Activated gamma-delta T cell treated with anti-CD3 and anti-CD28 coated beads, Interleukin-2, amount 50 U/mL, for 16 hours (primary cell): ENCODE results near the gene SPNS2.

Experiments used
- DNase-seq: peaks from one replicate; pipeline ENCODE4 v3.0.0-alpha.2; 2020; ENCODE audit warnings: low read depth

The SPNS2 gene

GRCh38 chr17:4498461-4499397 is at the start of gene SPNS2:
Gene SPNS2, plus strand, starts transcription at chr17:4498881. Its CDS starts 167 bp downstream, at chr17:4499048.
- peak; percentile 25 for DNase-seq

- no peak for DNase-seq
These were observed 48.9 kb upstream of the SPNS2 start for GRCh38 chr17:4449736-4450135.

- DNase-seq: no peak
These were observed 47.9 kb upstream of the SPNS2 start for GRCh38 chr17:4450710-4451316.

GRCh38 chr17:4453812-4454591 is 44.7 kb upstream of the SPNS2 start:
- no peak for DNase-seq

- no peak for DNase-seq
These were observed 38.0 kb upstream of the SPNS2 start for GRCh38 chr17:4460661-4461060.

- DNase-seq: no peak
These were observed 34.7 kb upstream of the SPNS2 start for GRCh38 chr17:4463818-4464476.

- DNase-seq: no peak
These were observed 32.9 kb upstream of the SPNS2 start for GRCh38 chr17:4465786-4466185.

- DNase-seq: no peak
These were observed 31.4 kb upstream of the SPNS2 start for GRCh38 chr17:4467287-4467686.

GRCh38 chr17:4469552-4469951 is 29.1 kb upstream of the SPNS2 start:
- no peak for DNase-seq

GRCh38 chr17:4472286-4472685 is 26.4 kb upstream of the SPNS2 start:
- DNase-seq: no peak

- no peak for DNase-seq
These were observed 24.6 kb upstream of the SPNS2 start for GRCh38 chr17:4474093-4474492.

- no peak for DNase-seq
These were observed 23.7 kb upstream of the SPNS2 start for GRCh38 chr17:4475001-4475400.

GRCh38 chr17:4475463-4475862 is 23.2 kb upstream of the SPNS2 start:
- DNase-seq: no peak

- no peak for DNase-seq
These were observed 22.7 kb upstream of the SPNS2 start for GRCh38 chr17:4476017-4476416.

GRCh38 chr17:4476511-4477070 is 22.1 kb upstream of the SPNS2 start:
- no peak for DNase-seq

GRCh38 chr17:4477255-4477791 is 21.4 kb upstream of the SPNS2 start:
- DNase-seq: no peak

- DNase-seq: no peak
These were observed 20.3 kb upstream of the SPNS2 start for GRCh38 chr17:4478318-4478830.

- DNase-seq: no peak
These were observed 19.2 kb upstream of the SPNS2 start for GRCh38 chr17:4479340-4479981.

GRCh38 chr17:4479982-4480751 is 18.5 kb upstream of the SPNS2 start:
- DNase-seq: no peak
